ENCODE results near the gene SHKBP1.
A peak's percentile ranks its signal among the peaks of the same experiment; 100 is the strongest.

DNA sequence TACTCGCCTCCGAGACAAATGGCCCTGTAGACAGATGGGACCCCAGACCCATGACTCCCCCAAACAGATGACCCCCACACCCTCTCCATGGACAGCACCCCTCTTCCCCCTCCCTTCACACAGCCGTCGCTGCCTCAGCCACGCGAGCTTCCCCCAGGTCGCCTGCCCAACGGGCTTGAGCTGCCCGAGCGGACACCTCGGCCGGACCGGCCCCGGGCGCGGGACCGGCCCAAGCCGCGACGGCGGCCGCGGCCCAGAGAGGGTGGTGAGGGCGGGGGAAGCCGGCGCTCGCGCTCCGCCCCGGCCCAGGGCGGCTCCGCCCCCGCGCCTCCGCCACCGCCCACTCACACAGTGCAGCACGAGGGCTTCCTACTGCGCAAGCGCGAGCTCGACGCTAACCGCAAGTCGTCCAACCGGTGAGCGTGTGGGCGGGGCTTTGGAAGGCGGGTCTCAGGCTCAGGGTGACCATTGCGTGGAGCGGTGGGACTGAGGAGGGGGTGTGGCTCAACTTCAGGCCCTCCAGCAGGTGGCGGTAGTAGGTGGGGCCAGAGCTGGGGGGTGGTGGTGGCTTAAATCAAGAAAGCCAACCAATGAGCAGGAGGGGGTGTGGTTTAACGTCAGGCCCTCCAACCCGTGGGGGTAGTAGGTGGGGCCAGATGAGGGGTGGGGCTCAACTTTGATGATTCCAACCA lies 6.2 kb upstream of the SHKBP1 start:
- TF ChIP-seq CTCF (IDR thresholded peaks at IDR 0.05) (peak in 2 of 6 experiments; percentile 24 to 36), POLR2A (IDR thresholded peaks at IDR 0.05) (peak in 1 of 2 donors; percentile 20)
